ENCODE measurements around the gene TPPP3.

TPPP3 gene

GRCh38 chr16:67393788-67394154 lies 473 bp upstream of the TPPP3 start:
- no peak for DNase-seq (ENCODE audit: low read depth)
- H3K4me3 ChIP-seq (ENCODE audit: low read length), result peak overlapping the region; percentile 39

GRCh38 chr16:67392301-67393059 lies 818 bp downstream of the TPPP3 start:
- H3K4me3 ChIP-seq (ENCODE audit: low read length), result peak overlapping the region; percentile 39; the same call in 1 of the 2 replicates
- no peak for TF ChIP-seq CTCF (conservative IDR thresholded peaks at IDR 0.05; ENCODE audit: low read length)
- no peak for DNase-seq (ENCODE audit: low read depth)

More at GRCh38 chr16:67393788-67394154, 473 bp upstream of the TPPP3 start:
- no peak for TF ChIP-seq CTCF (conservative IDR thresholded peaks at IDR 0.05; ENCODE audit: low read length)

- TF ChIP-seq CTCF (conservative IDR thresholded peaks at IDR 0.05; ENCODE audit: low read length), result no peak
- DNase-seq (ENCODE audit: low read depth), result peak; percentile 31
- no peak overlapping the region for H3K4me3 ChIP-seq (ENCODE audit: low read length)
Observed at GRCh38 chr16:67391424-67392300, 1.6 kb downstream of the TPPP3 start.

GRCh38 chr16:67390816-67391423 lies 2.4 kb downstream of the TPPP3 start:
- H3K4me3 ChIP-seq (ENCODE audit: low read length), result no peak overlapping the region
- DNase-seq (ENCODE audit: low read depth), result no peak
- TF ChIP-seq CTCF (conservative IDR thresholded peaks at IDR 0.05; ENCODE audit: low read length), result no peak

GRCh38 chr16:67389911-67390815 lies 3.1 kb downstream of the TPPP3 start:
- H3K4me3 ChIP-seq (ENCODE audit: low read length), result no peak overlapping the region
- no peak for TF ChIP-seq CTCF (conservative IDR thresholded peaks at IDR 0.05; ENCODE audit: low read length)
- no peak for DNase-seq (ENCODE audit: low read depth)

- no peak for TF ChIP-seq CTCF (conservative IDR thresholded peaks at IDR 0.05; ENCODE audit: low read length)
- no peak overlapping the region for H3K4me3 ChIP-seq (ENCODE audit: low read length)
- no peak for DNase-seq (ENCODE audit: low read depth)
Observed at GRCh38 chr16:67388591-67388990, 4.7 kb downstream of the TPPP3 start.

Measured in AG10803 (cell line).